ENCODE results near the gene DMKN.

The DMKN gene

DNA sequence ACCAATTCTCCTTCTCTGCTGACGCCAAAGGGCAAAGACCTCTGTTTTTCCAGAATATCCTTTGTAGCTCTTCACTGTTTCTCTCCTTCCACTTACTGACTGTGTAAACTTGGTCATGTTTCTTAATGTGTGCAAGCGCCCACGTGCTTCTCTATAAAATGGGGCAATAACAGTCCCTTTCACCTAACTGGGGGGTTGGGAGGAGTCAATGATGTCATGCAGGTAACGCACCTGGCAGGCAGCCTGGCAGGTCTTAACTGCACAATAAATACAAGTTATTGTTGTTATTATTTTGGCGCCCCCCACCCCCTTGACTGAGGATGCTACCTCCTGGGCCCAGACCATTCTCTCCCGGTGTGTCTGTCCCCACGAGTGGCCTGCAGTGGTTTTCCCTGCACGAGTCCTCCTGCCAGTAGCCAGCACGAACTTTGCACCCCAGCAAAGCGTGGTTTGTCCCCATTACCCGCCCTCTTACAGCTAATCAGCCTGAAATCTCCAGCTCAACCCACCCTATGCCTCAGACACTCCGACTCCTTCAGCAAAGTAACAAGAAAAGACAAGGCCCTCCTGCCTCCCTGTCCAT, 9.4 kb upstream of the DMKN start:
- DNase-seq: no peak

DNA sequence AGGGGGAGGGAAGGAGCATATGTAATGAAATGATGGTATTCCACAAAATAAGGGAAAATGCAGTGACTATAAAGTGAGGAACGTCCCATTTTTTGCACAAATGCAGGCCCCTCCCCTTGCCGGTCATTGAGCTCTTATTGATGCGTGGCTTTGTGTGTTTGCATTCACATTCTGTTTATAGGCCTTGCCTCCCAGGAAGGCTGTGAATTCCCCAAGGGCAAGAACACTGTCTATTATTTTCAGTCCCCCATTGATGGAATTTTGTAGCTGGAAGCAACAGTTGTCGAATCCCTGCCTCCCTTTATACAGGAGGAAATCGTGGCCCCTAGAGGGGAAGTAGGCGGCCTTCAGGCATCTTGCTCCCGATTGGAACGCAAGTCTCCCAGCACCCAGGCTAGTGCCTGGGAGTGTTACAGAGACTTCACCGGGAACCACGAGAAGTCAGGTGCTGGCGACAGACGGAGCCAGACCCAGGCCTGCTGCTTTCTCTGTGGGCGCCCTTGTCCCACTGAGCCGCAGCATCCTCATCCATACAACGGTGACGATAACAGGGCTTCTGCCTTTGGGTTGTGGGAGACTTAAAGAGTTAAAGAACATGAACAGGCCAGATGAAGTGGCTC, 7.8 kb upstream of the DMKN start:
- DNase-seq: no peak

DNA sequence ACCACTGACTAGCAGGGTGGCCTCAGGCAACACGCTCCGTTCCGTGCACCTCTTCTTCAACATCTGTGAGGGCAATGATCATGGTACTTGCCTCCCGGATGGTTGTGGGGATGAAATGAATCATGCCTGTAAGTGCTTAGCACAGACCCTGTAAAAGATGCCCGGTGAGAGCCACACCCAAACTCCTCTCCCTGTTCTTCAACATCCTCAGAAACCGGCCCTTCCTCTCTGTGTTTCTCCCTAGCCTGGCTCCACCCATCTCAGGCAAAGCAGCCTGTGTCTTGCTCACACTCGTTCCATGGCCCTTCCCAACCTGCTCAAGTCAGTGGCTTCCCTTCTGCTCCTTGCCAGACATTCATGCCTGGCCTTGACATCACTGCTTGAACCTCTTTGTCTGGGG, 5.8 kb upstream of the DMKN start:
- DNase-seq: no peak

DNA sequence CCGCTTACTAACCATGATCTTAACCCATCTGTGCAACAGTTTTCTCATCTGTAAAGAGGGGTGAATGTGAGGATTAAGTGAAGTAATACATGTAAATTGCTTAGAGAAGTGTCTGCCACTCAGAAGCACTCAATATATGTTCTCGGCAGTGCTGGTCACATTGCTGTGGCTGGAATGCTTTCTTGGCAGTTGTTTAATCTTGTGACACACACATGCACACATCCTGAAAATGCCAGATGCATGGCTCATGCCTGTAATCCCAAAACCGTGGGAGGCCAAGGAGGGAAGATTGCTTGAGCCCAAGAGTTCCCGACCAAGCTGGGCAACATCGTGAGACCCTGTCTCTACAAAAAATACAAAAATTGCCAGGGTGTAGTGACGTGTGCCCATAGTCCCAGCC, 4.9 kb upstream of the DMKN start:
- DNase-seq: no peak

DNA sequence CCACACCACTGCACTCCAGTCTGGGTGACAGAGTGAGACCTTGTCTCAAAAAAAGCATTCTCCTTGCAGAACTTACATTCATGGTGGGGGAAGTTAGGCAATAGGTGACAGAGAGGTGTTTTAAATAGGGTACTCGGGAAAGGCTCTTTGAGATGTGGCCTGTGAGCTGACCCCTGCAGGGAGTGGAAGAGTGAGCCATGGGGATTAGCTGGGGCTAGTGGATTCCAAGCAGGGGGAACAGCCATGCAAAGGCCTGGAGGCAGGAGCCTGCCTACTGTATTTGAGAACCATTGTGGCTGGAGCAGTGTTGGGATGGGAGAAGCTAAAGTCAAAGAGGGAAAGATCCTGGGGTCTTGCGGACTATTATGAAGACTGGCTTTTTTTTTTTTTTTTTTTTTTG, 3.9 kb upstream of the DMKN start:
- no peak for DNase-seq

DNA sequence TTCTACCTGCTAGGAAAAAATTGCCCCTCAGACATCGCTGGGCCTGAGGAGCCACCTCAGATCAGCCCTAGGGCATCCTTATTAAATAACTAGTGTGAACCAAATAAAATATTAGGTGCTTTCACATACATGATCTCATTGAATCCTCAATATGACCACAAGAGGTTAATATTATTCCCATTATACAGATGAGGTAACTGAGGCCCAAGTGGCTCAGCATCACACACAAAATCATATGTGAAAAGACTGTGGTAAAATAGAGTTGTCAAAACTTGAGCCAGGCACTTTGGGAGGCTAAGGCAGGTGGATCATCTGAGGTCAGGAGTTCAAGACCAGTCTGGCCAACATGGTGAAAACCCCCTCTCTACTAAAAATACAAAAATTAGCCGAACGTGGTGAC, 2.9 kb upstream of the DMKN start:
- no peak for DNase-seq

DNA sequence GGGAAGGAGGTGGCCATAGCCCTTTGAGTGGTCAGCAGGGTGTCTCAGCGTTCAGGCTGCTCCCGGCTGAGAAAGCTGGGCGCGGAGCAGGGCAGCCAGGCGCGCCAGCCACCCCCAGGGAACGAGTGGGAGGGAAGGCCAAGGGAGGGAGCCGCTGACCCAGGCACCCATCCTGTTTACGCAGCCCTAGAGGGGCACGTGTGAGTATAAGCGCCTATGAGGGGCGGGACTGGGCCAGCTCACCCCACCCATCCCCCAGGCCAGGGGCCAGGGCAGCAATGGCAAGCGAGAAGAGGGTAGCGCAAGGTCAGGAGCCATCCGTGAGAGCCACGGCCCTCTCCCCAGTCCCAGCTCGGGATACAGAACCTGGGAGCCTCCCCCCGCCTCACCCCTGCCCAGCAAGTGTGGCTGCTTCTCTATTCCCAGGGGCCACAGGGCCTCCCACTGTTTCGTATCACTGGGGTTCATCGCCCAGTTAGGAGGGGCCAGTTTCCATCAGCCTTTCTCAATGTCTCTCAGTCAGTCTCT, 897 bp upstream of the DMKN start:
- no peak for DNase-seq

DNA sequence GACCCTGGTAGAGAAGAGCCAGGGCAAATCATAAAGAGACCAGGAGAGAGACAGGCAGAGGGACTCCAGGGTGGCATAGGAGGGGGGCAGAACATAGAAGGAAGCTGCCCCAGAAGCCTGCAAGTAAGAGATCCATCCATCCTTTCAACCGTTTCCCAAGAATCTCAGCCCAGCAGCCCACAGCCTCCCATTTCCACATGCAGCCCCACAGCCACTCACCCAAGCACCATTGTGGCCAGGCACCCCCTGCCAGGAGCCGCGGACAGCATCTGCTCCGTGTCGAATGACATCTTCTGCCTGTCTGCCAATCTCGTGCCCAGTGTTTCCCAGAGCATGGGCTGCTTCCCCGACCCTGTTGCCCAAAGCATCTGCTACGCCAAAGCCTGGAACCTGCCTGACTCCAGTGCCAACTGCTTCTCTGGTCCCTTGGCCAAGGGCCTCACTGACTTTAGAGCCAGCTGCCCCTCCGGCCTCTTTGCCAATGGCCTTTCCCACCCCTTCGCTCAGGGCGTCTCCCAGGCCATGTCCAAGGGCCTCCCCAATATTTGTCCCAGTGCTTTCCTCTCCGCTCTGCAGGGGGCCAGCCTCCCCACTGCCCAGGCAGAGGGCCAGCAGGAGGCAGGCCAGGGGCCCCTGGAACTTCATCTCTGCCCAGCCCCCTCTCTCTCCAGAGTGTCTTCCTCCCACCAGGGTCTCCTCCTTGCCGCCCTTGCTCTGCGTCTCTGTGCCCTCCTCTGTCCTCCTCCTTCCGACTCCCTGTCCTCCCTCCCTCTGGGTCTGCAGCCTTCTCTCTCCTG, 420 bp downstream of the DMKN start:
- DNase-seq: no peak

DNA sequence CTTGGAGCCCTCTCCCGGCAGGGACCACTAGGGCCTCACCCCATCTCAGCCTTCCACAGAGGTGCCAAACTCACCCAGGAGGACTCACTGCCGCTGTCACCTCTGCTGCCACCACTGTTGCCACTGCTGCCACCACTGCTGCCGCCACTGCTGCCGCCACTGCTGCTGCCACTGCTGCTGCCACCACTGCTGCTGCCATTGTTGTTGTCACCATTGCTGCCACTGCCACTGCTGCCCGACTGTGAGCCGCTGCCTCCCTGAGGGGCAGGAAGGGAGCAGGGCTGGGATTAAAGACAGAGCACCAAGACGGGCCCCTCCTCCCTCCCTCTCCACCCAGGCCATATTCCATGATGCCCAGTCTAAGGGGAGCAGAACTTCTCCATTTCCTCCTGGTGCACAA, 2.1 kb downstream of the DMKN start:
- no peak for DNase-seq

DNA sequence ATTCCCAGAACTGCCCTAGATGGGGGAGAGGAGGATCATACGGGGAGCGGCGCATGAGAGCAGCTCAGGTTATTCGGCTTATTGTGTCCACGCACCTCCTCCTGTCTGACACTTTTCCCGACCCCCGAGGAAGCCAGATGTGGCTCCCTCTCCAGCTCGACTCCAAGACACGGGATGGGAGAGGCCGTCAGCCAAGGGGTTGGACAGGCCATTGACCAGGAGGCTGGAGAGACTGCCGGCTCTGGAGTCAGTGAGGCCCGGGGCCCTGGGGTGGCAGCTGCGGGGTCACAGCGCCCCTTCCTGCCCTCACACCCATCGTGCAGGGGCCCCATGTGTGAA, 2.9 kb downstream of the DMKN start:
- no peak for DNase-seq

DNA sequence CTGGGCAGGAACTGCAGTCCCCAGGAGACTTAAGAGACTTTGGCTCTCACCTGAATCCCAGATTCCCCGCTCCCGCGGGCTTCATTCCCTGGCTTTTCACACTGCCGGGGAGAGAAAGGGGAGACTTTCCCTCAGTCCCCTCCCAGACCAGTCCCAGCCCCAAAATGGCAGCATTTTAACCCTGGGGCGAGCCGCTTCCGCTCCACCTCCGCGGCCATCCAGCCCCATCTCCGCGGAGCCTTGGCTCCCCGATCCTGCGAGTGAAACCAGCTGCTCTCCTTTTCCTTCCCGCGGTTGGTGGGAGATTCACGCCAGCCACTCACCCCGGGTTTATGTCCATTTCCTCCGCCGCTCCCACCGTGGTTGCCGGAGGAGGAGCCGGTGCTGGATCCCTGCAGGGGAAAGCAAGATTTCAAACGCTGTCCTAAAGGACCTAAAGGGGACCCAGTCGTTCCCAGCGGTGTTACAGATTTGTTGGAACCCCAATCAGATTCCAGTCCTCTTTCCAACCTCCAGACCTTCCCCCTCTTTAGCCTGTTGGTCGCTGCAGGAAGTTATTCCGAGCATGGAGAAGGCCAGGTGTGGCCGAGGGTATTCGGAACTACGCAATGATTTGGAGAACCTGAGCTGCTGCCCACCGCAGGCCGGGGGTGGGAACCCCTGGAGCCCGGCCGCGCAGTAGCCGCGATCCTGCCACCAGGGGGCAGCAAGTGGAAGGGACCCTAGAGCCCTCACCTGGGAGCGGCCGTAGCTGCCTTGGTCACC, 3.4 kb downstream of the DMKN start:
- DNase-seq: peak; percentile 55

DNA sequence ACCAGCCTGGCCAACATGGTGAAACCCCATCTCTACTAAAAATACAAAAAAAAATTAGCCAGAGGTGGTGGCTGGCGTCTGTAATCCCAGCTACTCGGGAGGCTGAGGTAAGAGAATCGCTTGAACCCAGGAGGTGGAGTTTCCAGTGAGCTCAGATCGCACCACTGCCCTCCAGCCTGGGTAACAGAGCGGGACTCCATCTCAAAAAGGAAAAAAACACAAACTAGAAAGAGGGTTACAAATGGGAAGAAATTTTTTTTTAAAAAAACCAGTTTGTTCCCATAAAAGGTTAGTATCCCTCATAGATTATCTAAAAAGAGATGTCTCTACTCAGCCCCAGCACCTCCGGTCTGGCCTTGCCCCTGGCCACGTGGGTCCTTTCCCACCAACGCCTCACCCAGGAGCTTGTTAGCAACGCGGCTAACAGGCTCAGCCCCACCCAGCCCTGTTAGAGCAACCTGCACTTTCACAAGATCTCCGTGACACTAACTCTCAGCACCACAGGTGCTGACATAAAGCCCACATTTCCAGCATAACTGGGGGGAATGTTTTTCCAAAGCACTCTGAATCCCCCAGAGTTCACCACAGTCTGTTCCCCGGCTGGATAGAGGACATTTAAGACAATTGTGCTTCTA, 4.3 kb downstream of the DMKN start:
- no peak for DNase-seq

DNA sequence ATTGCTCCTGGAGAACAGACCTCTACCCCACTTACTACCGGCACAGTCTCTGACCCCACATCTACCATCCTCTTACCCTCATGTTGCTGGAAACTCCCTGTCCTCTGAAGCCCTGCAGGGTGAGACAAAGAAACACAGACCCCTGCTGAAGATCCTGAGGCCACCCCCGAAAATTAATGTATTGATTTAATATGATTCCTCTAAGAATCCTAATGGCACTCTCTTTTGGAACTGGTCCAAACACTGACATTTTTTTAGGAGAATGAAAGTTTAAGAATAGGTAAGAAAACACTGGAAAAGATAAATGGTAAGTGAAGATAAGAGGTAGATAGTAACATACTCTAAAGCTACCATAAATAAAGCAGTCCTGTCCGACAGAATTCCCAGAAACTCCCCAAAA, 5.3 kb downstream of the DMKN start:
- no peak for DNase-seq

DNA sequence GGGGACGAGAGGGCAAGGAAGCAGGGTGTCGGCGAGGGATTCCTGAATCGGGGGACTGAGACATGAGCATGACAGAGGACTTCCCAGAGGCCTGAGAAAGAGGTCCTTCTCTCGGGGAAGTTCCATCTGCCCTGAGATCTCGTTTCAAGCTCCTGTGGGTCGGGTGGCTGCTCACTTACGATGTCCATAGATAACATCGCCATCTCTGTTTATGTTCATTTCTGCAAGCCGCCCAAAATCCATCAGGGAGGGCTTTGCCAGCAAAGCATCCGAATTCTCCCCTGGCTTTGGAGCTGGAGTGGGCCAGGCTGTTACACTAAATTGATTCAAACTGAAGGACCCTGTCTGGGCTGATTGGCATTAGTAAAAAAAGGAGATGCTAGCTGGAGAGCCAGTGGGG, 5.9 kb downstream of the DMKN start:
- no peak for DNase-seq

DNA sequence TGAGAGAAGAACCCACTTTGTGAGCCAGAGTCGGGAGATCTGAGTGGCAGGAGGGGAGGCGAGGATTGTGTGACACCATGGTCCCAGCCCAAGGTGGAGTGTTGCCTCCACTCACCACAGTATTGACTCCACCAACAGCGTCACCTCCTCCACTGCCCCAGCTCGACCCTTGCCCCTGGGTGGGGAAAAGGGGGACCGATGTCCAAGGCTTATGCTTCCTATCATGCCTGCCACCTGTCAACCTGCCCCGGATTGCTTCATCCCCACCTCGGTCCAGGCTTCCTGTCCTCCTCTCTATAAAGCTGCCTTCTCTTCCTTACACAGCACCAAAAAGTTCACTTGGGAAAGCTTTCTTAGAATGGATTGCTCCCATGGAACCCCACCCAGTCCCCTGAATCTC, 7.4 kb downstream of the DMKN start:
- no peak for DNase-seq

DNA sequence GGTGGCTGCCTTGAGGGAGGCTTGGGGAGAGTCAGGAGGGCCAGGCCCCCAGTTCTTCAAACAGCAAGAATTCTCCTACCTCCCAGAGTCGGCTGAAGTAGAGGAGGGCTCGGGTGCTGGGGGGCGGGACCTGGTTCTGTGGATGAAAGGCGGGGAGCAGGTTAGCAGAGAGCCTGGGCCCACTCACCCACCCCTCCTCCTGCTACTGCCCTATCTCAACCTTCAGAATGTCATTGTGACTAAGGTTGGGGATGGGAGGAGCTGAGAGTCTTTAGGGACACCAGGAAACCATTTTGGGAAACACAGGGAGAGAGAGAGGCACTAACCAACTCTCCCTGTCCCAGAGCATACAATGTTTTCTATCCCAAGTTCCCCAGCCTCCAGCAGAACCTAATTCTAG, 10.7 kb downstream of the DMKN start:
- no peak for DNase-seq

DNA sequence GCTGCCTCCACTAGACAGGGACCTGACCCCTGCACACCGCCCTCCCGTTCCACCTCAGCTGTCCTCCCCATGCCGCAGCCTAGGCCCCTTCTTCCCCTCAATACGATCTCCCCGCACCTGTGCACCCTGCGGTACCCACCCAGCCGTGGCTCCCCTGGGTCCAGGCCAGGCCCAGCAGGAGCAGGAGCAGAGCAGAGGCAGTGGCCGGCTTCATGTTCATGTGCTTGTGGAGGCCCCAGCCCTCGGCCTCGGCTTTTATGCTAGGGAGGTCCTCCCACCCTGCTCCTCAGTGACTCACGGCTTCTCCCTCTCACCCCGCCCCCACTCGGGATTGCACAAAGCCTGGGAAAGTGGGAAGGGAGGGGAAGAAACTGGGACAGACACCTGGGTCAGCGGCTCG, 11.8 kb downstream of the DMKN start:
- DNase-seq: no peak

DNA sequence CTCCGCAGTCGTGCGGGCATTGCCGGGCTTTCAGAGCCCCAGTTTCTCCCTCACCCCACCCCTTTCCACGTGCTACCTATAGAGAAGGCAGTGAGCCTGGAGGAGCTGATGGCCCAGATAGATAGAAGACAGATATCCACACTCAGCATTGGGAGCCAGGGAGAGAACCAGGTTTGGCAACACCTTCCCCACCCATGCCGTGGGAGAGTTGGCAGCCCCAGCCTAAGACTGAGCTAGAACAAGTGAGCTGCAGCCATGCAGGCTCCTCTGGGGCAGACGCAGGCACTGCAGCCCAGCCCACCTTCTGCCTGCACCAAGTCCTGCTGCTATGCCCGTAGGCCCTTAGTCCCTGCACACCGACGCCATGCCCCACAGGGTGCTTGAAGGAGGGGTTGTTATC, 12.8 kb downstream of the DMKN start:
- no peak for DNase-seq

DNA sequence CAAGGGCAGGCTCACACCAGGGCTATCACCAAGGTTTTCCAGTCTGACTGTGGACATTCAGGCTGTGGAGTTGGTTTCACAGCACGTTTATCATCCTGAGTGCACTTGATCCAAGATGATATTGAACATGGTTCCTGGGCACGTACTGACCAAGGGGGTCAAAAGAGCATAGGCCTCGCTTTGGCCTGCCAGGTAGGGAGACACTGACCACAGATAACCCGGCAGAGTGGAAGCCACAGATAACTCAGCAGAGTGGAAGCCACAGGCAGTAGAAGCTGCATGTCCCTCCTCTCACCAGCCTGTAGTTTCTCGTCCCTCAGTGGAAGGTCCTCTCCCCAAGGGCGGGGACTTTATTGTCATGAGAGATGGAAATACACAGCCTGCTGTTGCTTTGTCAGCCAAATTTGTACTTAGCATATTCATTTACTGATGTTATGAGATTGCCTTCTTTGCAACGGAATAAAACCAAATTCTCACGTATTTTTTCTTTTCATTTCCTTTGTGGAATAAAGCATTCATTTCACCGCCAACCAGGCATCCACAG, 14.4 kb downstream of the DMKN start:
- DNase-seq: no peak

DNA sequence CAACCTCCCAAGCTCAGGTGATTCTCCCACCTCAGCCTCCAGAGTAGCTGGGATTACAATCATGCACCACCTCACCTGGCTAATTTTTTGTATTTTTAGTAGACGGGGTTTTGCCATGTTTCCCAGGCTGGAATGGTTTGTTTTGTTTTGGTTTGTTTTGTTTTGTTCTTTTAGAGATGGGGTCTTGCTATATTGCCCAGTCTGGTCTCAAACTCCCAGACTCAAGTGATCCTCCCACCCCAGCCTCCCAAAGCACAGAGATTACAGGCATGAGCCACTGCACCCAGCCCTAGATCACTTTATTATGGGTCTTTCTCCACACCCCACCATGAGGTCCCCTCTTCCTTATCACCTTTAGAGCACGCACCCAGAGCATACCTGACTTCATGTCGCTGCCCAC, 15.2 kb downstream of the DMKN start:
- no peak for DNase-seq

DNA sequence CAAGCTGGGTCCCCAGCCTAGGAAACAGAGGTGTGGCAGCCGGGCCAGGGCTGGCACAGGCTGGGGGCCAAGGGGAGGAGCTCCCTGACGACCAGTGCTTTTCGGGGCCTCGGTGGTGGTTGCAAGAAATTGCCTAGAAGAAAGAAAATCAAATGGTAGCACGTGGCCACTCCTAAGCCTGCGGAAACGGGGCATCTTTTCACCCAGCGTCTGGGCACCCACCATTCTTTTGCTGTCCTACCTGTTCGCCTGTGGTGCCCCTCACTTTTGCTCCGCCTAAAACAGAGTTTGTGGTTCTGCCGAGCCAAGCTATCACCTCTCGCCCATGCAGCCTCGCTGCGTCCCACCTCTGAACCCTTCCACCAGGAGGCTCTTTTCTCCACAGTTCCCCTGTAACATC, 16.0 kb downstream of the DMKN start:
- no peak for DNase-seq

DNA sequence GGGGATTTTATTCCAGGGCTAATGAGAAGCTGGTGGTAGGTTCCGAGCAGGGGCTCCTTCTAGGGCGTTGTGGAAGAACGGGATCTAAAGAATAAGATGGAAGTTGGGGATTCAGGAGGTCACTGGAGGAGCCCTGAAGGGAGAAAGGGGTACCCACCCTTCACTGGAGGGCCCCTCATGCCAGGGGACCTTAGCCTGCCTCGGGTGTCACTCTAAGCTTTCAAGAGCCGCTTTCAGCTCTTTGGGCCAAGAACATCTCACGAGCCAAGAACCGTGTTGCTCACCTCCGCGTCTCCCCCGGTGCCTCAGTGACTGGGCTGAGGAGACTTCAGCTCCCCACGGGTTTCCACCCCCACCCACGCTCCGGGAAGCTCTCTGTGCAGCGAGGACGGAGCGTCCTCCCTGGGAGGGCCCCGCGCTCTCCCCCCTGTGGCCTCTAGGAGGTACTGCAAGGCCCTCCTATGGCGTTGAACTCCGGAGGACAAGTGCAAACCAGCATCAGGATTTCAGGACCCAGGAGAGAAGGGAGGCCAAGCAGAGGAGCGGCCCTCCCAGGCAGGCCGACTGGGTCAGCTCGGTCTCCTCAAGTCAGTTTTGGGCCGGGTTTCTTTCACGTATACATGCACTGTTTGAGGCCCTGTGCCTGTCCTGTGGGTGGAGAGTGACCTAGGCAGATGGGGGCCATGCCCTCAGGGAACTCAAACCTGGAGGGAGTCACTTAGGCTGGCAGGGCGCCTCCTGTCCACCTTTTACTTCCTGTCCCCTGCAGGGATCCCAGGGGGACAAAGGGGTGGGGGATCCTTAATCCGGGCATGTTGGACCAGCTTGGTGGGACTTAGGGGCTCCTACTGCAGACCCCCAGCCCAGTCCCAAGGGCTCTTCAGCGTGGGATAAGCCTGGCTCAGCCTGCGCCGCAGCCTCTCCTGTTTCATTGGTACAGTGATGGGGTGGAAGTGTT, 18.1 kb downstream of the DMKN start:
- DNase-seq: peak; percentile 49
